Measurements from ENCODE around the gene SMG9.
A peak's percentile ranks its signal among the peaks of the same experiment; 100 is the strongest.

SMG9 gene

GRCh38 chr19:43747557-43748204 lies 7.1 kb downstream of the SMG9 start:
- Histone ChIP-seq H3K27me3 (ENCODE audit: low read depth, low read length) (no peaks in the 10 kb centered on the region), H3K4me1 (ENCODE audit: low read length) (peaks cover 64% of the 10 kb centered on the region), H3K79me2 (ENCODE audit: low read length) (peaks cover 9% of the 10 kb centered on the region), H3K4me3 (ENCODE audit: low read length) (peak overlapping the region; percentile 25; the same call in 1 of the 2 replicates), H3K27ac (ENCODE audit: low read length) (peak overlapping the region; percentile 66), H4K20me1 (ENCODE audit: insufficient read depth, low read length) (no peaks in the 10 kb centered on the region), H3K9ac (ENCODE audit: low read length) (peak overlapping the region; percentile 56), H3K36me3 (replicated peaks; ENCODE audit: low read depth, low read length) (peaks cover 78% of the 10 kb centered on the region), H3K4me2 (ENCODE audit: low read length) (peak overlapping the region; percentile 54), H2AFZ (ENCODE audit: low read depth, low read length) (no peak overlapping the region), H3K9me3 (ENCODE audit: insufficient read depth, low read length) (no peaks in the 10 kb centered on the region)
- TF ChIP-seq EZH2phosphoT487 (IDR thresholded peaks at IDR 0.05; ENCODE audit: low read depth) (no peak), CTCF (IDR thresholded peaks at IDR 0.05; ENCODE audit: low read depth, low read length) (no peak)

DNA sequence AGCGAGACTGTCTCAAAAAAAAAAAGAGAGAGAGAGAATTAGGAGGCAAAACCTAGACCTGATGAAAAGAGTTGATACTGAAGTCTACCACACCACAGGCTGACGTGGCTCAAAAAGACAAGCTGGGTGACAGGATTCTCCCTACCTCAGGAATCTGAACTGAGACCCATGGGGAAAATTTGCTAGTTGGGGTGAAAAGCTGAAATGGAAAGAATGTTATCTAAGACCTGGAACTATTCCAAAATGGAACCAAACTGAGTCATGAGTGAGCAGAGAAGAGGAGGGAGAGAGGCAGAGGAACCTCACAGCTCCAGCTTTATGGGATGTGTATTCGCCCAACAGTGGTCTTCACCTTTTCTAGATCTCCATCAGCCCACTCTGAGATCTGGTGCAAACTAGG lies 11.7 kb downstream of the SMG9 start:
- Histone ChIP-seq H3K36me3 (replicated peaks; ENCODE audit: low read depth, low read length) (peaks cover 81% of the 10 kb centered on the region), H3K27me3 (ENCODE audit: low read depth, low read length) (no peaks in the 10 kb centered on the region), H4K20me1 (ENCODE audit: insufficient read depth, low read length) (no peaks in the 10 kb centered on the region), H3K9ac (ENCODE audit: low read length) (no peak overlapping the region), H3K4me2 (ENCODE audit: low read length) (no peak overlapping the region), H3K27ac (ENCODE audit: low read length) (no peak overlapping the region), H3K4me3 (ENCODE audit: low read length) (no peak overlapping the region), H3K9me3 (ENCODE audit: insufficient read depth, low read length) (no peaks in the 10 kb centered on the region), H3K4me1 (ENCODE audit: low read length) (peaks cover 32% of the 10 kb centered on the region), H2AFZ (ENCODE audit: low read depth, low read length) (no peak overlapping the region), H3K79me2 (ENCODE audit: low read length) (no peaks in the 10 kb centered on the region)
- TF ChIP-seq CTCF (IDR thresholded peaks at IDR 0.05; ENCODE audit: low read depth, low read length): no peak
- no peak for TF ChIP-seq EZH2phosphoT487 (IDR thresholded peaks at IDR 0.05; ENCODE audit: low read depth)

DNA sequence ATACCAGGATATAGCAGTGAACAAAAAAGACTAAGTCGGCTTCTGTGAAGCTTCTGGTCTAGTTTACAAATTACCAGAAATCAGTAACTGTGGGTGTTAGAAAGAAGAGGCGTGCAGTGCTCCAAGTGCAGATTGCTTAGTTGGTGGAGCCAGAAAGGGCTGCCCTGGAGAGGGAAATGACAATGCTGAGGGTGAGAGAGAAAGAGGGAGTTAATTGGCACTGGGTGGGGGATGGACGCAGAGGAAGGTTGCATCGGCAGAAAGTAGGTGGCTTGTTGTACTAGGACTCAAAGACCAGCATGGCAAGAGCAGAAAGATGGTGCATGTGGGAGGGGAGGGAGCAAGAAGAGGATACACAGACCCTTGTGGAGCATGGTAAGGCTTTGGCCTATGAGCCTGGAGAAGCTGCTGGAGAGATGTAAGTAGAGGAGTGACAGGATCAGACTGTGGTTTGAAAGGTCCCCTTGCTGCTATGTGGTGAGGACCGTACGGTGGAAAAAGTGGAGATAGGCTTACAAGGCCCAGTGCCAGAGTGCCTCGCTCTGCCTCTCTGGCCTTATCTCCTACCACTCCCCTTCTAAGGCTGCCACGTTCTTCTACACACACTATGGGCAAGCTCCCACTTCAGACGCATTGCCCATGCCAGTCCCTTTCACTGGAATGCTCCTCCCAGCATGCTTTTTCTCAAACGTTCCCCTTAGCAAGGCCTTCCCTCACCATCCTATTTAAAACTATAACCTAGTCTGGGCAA lies 13.5 kb downstream of the SMG9 start:
- Histone ChIP-seq H3K27me3 (ENCODE audit: low read depth, low read length) (no peaks in the 10 kb centered on the region), H3K36me3 (replicated peaks; ENCODE audit: low read depth, low read length) (peaks cover 83% of the 10 kb centered on the region), H3K27ac (ENCODE audit: low read length) (no peak overlapping the region), H3K79me2 (ENCODE audit: low read length) (no peaks in the 10 kb centered on the region), H3K4me2 (ENCODE audit: low read length) (no peak overlapping the region), H3K9ac (ENCODE audit: low read length) (no peak overlapping the region), H3K4me3 (ENCODE audit: low read length) (no peak overlapping the region), H4K20me1 (ENCODE audit: insufficient read depth, low read length) (no peaks in the 10 kb centered on the region), H3K9me3 (ENCODE audit: insufficient read depth, low read length) (no peaks in the 10 kb centered on the region), H2AFZ (ENCODE audit: low read depth, low read length) (no peak overlapping the region), H3K4me1 (ENCODE audit: low read length) (peaks cover 14% of the 10 kb centered on the region)
- TF ChIP-seq CTCF (IDR thresholded peaks at IDR 0.05; ENCODE audit: low read depth, low read length) (no peak), EZH2phosphoT487 (IDR thresholded peaks at IDR 0.05; ENCODE audit: low read depth) (no peak)

- no peak overlapping the region for H3K9ac ChIP-seq (ENCODE audit: low read length)
- H3K79me2 ChIP-seq (ENCODE audit: low read length): no peaks in the 10 kb centered on the region
- H3K4me1 ChIP-seq (ENCODE audit: low read length): peaks cover under 1% of the 10 kb centered on the region; the same call in 1 of the 2 replicates
- no peak overlapping the region for H3K4me3 ChIP-seq (ENCODE audit: low read length)
- TF ChIP-seq EZH2phosphoT487 (IDR thresholded peaks at IDR 0.05; ENCODE audit: low read depth) (no peak), CTCF (IDR thresholded peaks at IDR 0.05; ENCODE audit: low read depth, low read length) (no peak)
- H4K20me1 ChIP-seq (ENCODE audit: insufficient read depth, low read length): no peaks in the 10 kb centered on the region
- no peak overlapping the region for H3K27ac ChIP-seq (ENCODE audit: low read length)
- H3K36me3 ChIP-seq (replicated peaks; ENCODE audit: low read depth, low read length): peaks cover 85% of the 10 kb centered on the region
- H2AFZ ChIP-seq (ENCODE audit: low read depth, low read length): no peak overlapping the region
- no peaks in the 10 kb centered on the region for H3K27me3 ChIP-seq (ENCODE audit: low read depth, low read length)
- H3K9me3 ChIP-seq (ENCODE audit: insufficient read depth, low read length): no peaks in the 10 kb centered on the region
- no peak overlapping the region for H3K4me2 ChIP-seq (ENCODE audit: low read length)
These were observed 15.1 kb downstream of the SMG9 start for GRCh38 chr19:43739439-43740235.

Measured in OCI-LY3 (cell line).